Pancreas (tissue), 10 donors: ENCODE measurements around the gene DLG4. TPM values are rescaled to one million over a fixed set of nuclear protein-coding genes. Genes with fewer than 3 reads are reported as not detected.
A peak's percentile ranks its signal among the peaks of the same experiment; 100 is the strongest.

Experiments
- ATAC-seq, 4 donors: fragments of 200-7000 bp; cut with Tn5 transposase; one replicate each; pipeline versions ENCODE4 v1.8.0 to v1.9.1; 2020; ENCODE audit warnings: mild to moderate bottlenecking in 4 of 4, moderate library complexity in 4 of 4
- DNase-seq, 6 donors: peaks; one replicate each; pipeline ENCODE4 v3.0.0-alpha.2; 2020
- FAIRE-seq: peaks from 2 replicates; lab custom pipeline; 2012; peaks lifted over from hg19 to GRCh38; lab: Jason Lieb, UNC
- H3K27ac ChIP-seq, 4 donors: fragments of 200-600 bp; sonication (generic); 1 replicate in 3 of 4; 2 replicates in 1 of 4; pipeline versions ENCODE4 v1.5.0 to v1.8.0; 2020
- H3K27me3 ChIP-seq, 4 donors: fragments of 200-600 bp; one replicate each; pipeline ENCODE4 v1.8.0; 2021
- H3K36me3 ChIP-seq, 3 donors: fragments of 200-600 bp; sonication (generic) in 1 of 3; one replicate each; pipeline versions ENCODE4 v1.5.0 to v1.8.0; 2020 to 2021
- H3K4me1 ChIP-seq, 3 donors: fragments of 200-600 bp; one replicate each; pipeline ENCODE4 v1.8.0; 2021
- H3K4me3 ChIP-seq, 4 donors: fragments of 200-600 bp; sonication (generic) in 2 of 4; one replicate each; pipeline versions ENCODE4 v1.5.0 to v1.8.0; 2020 to 2021
- H3K9me3 ChIP-seq, 4 donors: fragments of 200-600 bp; one replicate each; pipeline ENCODE4 v1.8.0; 2021
- CTCF ChIP-seq, 4 donors: fragments of 200-600 bp; sonication (generic) in 3 of 4; IDR thresholded peaks; one replicate each; pipeline versions ENCODE4 v1.5.0 to v1.8.0; 2021; ENCODE audit warnings: antibody characterized with exemption in 4 of 4
- WGBS, 2 donors: extraction: QIAGEN DNeasy Blood & Tissue Kit; methylation state at CpG; one replicate each; pipeline ENCODE4 v1.1.7; 2013; 5-methylcytosine and 5-hydroxymethylcytosine counted together
- intact Hi-C, 3 donors: fragments of 100-400 bp; cut with DNase I; formaldehyde crosslinking; loops; one replicate each; pipeline versions ENCODE4 v1.11.1 to v1.14.2; 2022
- polyA plus RNA-seq, 2 donors: library from polyadenylated mRNA; stranded (reverse); fragments of 200-250 nt; gene quantifications; one replicate each; pipeline ENCODE4 v1.2.3, GENCODE V29; 2013
- total RNA-seq, 6 donors: library from RNA; stranded (reverse); fragmentation: NEBNext Ultra II Directional in 4 of 6; extraction: Animal tissue kit (Norgen Biotek cat#: 25700) in 4 of 6; gene quantifications; one replicate each; pipeline versions ENCODE4 v1.2.1 to v1.2.4, GENCODE V29; 2021 to 2023
- donor health status: healthy with polysubstance abuse.
- donor health status: DM: no; HTN: no; CAD: no; lungs with moderate emphysema.
- donor health status: DM: no; HTN: no; CAD: no.
- donor health status: control.
- donor health status: control.
- donor health status: Bipolar disorder and iron deficiency.
- donor health status: DM: yes; HTN: yes; CAD: no.
- donor health status: DM: no; HTN: no; CAD: no.
- donor health status: DM: no; HTN: no; CAD: no.
- donor health status: DM: yes; HTN: yes; CAD: no.

DLG4 gene
- total and polyA plus RNA-seq, 8 donors = 2.8 to 19.8 (median 7.8) TPM

- no peak for FAIRE-seq
- no peak for DNase-seq
- Histone ChIP-seq H3K36me3 (peaks cover 0 to 4% (median 3%) of the 10 kb centered on the region in 3 donors), H3K4me3 (peak overlapping the region; percentile 64 to 82 (median 74)), H3K9me3 (no peaks in the 10 kb centered on the region), H3K27ac (peak overlapping the region; percentile 94 to 99 (median 96)), H3K27me3 (no peaks in the 10 kb centered on the region), H3K4me1 (peaks cover 14 to 17% (median 15%) of the 10 kb centered on the region in 3 donors)
- intact Hi-C loops = no loop called here
- ATAC-seq = no peak
- no peak for TF ChIP-seq CTCF (IDR thresholded peaks at IDR 0.05)
- WGBS, 2 donors = 8 to 11% methylated on average over 2 of the region's 2 CpGs
Observed at GRCh38 chr17:7243453-7243729, 23.8 kb upstream of the DLG4 start.

GRCh38 chr17:7242717-7243452 is 23.2 kb upstream of the DLG4 start:
- H3K36me3 ChIP-seq = peaks cover 0 to 4% (median 3%) of the 10 kb centered on the region in 3 donors
- no peak for FAIRE-seq

GRCh38 chr17:7241783-7242716 is 22.4 kb upstream of the DLG4 start, which contains the start of gene GABARAP:
GABARAP (minus strand) TSS chr17:7242449; CDS start chr17:7242330, 119 bp downstream.
- ATAC-seq (peak; percentile 63 to 73 (median 68)), DNase-seq (peak; percentile 91 to 95 (median 94)), FAIRE-seq (no peak)
- TF ChIP-seq CTCF (IDR thresholded peaks at IDR 0.05) = no peak
- no peaks in the 10 kb centered on the region for H3K9me3 ChIP-seq
- H3K36me3 ChIP-seq = peaks cover 0 to 4% (median 3%) of the 10 kb centered on the region in 3 donors
- peak within 1 kb of the TSS; percentile 94 to 99 (median 96) for H3K27ac ChIP-seq
- intact Hi-C loops = no loop called here
- peak within 1 kb of the TSS; percentile 64 to 82 (median 74) for H3K4me3 ChIP-seq
- WGBS, 2 donors = 0% methylated on average over 62 of the region's 62 CpGs
- H3K4me1 ChIP-seq = peaks cover 14 to 18% (median 15%) of the 10 kb centered on the region in 3 donors
- no peaks in the 10 kb centered on the region for H3K27me3 ChIP-seq

More at GRCh38 chr17:7242717-7243452, 23.2 kb upstream of the DLG4 start:
- WGBS, 2 donors = 0% methylated on average over 44 to 49 of the region's 49 CpGs
- DNase-seq (peak; percentile 96 to 98 (median 96)), ATAC-seq (peak; percentile 62 to 79 (median 68))
- Histone ChIP-seq H3K27me3 (no peaks in the 10 kb centered on the region), H3K4me1 (peaks cover 14 to 17% (median 15%) of the 10 kb centered on the region in 3 donors), H3K27ac (peak overlapping the region; percentile 94 to 99 (median 96)), H3K4me3 (peak overlapping the region; percentile 64 to 82 (median 74)), H3K9me3 (no peaks in the 10 kb centered on the region)
- no peak for TF ChIP-seq CTCF (IDR thresholded peaks at IDR 0.05)
- intact Hi-C loops = no loop called here

GRCh38 chr17:7241090-7241733 is 21.6 kb upstream of the DLG4 start:
- ATAC-seq = no peak
- Histone ChIP-seq H3K9me3 (no peaks in the 10 kb centered on the region), H3K27me3 (no peaks in the 10 kb centered on the region), H3K4me3 (peak overlapping the region; percentile 64 to 82 (median 74)), H3K27ac (peak overlapping the region; percentile 94 to 99 (median 96)), H3K4me1 (peaks cover 14 to 19% (median 15%) of the 10 kb centered on the region in 3 donors), H3K36me3 (peaks cover 0 to 3% (median 0%) of the 10 kb centered on the region in 3 donors)
- intact Hi-C loops = no loop called here
- TF ChIP-seq CTCF (IDR thresholded peaks at IDR 0.05) = no peak
- no peak for DNase-seq
- FAIRE-seq = no peak
- WGBS, 2 donors = 12 to 17% methylated on average over 9 of the region's 9 CpGs
